Superior temporal gyrus (tissue), 1 donor: ENCODE measurements around the gene ZNF385A.
A peak's percentile ranks its signal among the peaks of the same experiment; 100 is the strongest.

Experiments used
- DNase-seq: peaks from one replicate; pipeline ENCODE4 v3.0.0-alpha.2; 2016; ENCODE audit errors: extremely low spot score

ZNF385A gene

GRCh38 chr12:54393743-54394142 is 9.2 kb upstream of the ZNF385A start:
- no peak for DNase-seq

DNA sequence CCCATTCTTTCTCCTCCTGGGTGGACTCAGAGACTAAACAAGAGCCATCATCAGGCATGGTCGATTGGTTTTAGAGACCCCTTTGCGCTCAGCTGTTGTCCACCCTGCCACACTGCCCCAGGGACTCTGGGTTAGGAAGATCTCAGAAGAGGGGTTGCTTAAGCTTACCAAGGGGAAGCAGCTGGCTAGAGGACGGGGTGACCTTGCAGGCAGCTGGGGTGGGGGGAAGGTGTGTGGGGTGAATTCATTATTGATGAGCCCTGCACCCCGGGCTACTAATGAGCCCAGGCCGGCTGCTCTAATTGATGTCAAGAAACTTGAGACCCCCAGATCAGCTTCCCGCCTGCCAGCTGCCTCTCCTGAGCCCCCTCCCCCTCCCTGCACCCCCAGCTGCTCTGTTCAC is 8.7 kb upstream of the ZNF385A start:
- DNase-seq, result no peak

DNA sequence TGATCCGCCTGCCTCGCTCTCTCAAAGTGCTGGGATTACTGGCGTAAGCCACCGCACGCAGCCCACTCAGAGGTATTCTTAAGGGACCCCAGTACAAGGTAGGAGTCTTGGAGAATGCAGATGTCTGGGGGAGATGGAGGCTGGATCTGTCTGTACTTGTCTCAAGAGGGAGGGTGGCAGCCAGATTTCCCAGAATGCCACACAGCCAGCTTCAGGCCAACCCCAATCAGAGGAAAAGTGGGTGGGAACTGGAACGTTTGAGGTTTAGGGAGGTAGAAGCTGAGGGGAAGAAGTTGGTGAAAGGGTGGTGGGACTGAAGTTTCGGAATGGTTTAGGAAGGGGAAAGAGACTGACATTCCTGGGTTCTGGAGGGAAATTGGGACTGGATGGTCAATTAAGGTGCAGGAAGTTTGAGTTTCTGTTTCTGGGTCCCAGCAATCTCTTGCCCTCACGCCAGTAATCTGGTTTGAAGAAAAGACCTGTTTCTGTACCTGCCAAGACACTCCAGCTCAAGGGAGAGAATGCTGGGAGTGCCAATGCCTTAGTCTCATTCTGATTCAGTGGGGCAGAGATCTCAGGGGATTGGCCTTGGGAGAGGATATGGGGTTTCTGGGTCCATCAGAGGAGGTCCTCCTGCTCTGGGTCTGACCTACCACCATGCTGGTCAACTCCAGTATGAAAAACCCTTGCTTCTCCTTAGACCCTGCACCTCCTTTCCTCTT is 8.1 kb upstream of the ZNF385A start:
- DNase-seq, result no peak

- DNase-seq, result no peak
Measured at GRCh38 chr12:54390668-54391551, 6.4 kb upstream of the ZNF385A start.

GRCh38 chr12:54390176-54390667 is 5.7 kb upstream of the ZNF385A start:
- no peak for DNase-seq

GRCh38 chr12:54389607-54390175 is 5.2 kb upstream of the ZNF385A start:
- DNase-seq, result no peak

- no peak for DNase-seq
Measured at GRCh38 chr12:54389134-54389508, 4.6 kb upstream of the ZNF385A start.

DNA sequence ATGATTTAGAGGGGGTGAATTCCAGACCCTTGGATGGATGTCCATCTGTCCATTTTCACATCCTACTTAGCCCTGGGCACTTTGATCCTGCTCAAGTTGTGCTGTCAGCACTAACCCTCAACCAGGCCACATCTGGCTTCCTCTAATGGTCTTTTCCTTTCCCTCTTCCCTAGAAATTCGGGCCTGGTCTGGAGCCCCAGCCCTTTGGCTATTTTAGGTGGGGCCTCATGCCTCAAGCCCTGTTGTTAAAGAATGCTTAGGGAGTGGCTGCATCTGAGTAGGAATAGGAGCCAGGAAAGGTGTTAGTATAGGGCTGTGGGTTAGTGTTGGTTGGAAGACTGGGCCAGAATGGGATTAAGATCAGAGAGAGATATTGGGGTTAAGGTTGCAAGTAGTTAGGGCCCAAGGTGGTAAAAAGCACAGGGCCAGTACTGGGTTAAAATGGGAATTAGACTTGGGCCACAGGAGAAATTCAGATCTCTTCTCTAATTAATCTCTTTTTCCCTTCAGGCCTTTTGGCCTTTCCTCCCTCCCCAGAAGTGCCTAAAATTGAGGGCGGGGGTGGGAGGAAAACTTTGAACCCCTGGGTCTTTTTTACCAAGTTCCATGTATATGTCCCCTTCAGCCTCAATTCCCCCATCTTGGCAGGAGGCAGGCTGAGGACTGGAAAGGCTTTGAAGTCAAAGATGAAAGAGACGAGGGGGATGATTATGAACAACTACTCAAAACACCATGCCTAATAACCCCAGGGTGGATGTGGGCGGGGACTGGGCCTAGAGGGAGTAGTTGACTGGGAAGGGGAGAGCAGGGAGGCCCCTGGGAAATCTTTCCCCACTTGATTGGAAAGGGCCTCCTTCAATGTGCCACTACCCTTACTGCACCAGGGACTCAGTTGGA is 4.0 kb upstream of the ZNF385A start:
- no peak for DNase-seq

DNA sequence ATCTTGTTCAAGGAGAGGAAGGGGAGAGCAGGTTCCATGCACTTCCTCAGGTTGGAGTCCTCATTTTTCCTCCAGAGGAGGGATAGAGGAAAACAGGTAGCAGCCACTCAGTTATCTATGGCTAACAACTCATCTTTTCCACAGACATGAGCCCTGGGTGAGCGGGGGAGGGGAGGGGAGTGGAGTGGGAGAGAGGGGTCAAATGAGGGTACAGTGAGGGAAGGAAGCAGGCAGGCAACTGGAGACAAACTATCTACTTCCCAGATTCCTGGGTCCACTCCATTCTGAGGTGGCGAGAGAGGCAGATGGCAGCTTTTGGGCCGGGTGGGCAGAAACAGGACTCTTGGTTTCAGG is 2.6 kb upstream of the ZNF385A start:
- DNase-seq, result no peak

GRCh38 chr12:54386403-54387113 is 2.0 kb upstream of the ZNF385A start:
- peak; percentile 9 for DNase-seq

DNA sequence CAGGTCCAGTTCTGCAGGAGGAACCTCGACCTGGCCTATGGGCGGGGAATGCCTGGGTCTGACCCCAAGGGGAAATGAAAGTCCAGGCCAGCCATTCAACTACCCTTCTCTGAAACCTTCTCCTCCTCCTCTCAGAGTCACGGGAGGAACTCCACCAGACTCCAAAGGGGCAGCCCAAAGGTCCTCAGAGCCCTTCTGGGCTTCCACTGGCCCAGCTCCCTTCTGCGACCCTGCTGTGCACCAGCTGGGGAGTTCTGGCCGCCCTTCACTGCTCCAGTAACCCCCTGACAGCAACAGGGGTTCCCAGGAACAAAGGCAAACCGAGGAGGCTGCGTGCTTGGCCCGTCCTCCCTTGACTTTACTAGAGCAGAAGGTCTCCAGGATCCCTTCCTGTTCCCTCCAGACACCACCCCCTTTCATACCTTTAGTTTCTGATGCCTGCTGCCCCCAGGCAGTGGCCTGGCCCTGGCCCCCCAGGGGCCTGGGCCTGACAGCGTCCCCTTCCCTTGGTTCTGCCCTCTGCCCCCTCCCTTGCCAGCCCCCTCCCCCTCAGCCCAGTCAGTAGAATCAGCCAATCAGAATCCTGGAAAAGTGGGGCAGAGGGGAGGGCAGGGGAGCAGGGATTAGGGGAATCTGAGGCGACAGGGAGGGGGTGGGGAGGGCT is 850 bp upstream of the ZNF385A start:
- DNase-seq, result peak; percentile 19

DNA sequence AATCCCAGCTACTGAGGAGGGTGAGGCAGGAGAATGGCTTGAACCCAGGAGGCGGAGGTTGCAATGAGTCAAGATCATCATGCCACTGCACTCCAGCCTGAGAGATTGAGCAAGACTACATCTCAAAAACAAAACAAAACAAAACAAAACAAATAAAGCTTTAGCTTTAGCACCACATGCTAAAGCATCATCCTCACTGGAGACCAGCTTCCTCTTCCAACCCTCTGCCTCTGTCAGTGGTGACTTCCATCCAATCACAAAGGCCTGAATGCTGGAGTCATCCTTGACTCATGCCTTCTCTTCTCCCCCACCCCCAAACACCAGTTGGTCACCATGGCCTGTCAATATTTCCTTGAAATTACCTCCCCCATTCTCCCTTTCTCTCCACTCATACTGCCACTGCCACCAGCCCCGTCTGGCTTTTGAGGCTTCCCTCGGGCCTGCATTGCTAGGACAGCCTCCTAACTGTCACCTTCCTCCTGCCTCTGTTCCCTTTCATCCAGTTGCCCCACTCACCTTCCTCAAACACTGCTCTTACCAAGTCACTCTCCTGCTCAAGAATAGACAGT is 1.4 kb downstream of the ZNF385A start:
- DNase-seq, result peak; percentile 8

- DNase-seq, result peak; percentile 8
Measured at GRCh38 chr12:54381136-54381535, 3.4 kb downstream of the ZNF385A start.

DNA sequence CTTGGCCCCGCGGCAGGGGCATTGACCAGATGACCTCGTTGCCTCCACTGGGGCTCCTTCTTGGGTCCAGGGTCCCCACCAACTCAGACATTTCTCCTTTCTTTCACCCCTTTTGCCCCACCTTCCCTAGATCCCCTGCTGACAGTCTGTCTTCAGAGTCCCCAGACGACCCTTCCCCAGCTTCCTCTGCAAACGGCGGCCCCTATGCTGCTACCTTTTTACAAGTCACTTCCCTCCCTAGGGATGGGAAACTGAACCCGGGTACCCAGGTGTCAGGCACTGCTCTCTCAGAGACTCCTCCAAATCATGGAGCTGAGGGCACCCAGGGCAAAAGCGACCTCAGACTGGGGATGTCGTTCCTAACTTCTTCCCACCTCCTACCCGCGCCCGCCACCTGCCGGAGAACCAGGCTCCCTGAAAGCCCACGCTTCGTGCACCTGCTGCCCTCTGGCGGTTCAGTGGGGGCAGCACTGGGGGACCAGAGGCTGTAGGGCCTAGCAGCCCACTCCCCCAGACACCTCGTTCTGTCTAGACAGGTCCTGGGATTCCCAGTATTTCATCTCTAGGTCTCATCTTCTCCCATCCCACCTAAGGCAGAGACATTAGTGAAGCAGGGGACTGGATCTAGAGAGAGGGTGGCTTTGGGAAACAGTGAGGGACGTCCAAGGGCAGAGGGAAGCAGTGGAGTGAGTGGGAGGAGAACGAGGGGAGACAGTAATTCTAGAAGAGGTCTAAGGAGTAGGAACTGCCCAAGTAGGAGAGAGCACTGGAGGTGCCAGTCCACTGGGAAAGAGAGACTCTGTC is 4.9 kb downstream of the ZNF385A start:
- DNase-seq, result peak; percentile 95

- peak; percentile 34 for DNase-seq
Measured at GRCh38 chr12:54378796-54379397, 5.6 kb downstream of the ZNF385A start.

DNA sequence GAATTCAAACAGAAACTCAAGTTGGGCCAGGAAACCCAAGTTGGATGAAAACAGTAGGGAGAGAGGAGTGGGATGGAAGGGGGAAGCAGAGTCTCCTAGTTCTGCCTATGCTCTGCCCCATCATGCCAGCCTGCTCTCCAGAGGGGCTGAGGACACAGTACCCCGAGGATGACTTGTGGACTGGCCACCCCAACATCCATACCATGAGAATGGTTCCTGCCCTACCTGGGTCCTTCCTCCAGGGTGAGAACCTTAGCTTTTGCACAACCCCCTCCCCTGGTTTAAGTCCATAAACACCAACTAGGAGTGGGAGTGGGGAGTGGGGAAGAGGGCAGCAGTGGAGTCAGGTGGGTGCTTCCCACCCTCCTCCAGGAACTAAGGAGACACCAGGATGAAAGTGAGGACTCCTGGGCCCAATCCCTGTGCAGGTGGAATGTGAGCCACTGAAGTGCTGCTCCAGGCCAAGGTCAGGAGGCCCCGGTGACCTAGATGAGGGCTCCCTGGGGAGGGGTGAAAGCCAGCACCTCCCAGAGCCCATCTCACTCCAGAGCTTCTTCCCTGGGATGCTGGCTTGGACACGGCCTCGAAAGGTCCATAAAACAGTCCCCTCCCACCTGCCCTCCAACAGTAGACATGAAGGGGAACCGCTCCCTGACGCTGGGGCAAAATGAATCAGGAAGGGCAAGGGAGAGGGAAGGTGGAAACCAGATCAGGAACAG is 6.6 kb downstream of the ZNF385A start:
- DNase-seq, result no peak

DNA sequence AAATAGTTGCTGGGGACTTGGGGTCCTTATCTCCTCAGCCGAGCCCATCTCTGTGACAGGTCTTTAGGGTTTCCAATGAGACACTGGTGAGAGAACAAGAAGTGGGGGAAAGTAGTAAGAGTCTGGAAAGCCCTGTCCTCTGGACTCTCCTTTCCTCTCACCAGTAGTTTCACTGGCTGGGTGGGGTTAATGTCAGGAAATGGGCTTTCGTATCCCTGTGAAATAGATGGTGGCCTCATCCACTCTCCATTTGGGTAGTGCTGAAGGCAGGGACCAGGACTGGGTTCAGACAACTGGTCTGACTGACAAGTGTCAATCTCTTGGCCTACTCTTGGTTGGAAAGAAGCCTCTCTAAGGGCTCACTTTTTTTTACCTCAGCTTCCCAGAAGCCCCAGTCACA is 7.5 kb downstream of the ZNF385A start:
- DNase-seq, result no peak

DNA sequence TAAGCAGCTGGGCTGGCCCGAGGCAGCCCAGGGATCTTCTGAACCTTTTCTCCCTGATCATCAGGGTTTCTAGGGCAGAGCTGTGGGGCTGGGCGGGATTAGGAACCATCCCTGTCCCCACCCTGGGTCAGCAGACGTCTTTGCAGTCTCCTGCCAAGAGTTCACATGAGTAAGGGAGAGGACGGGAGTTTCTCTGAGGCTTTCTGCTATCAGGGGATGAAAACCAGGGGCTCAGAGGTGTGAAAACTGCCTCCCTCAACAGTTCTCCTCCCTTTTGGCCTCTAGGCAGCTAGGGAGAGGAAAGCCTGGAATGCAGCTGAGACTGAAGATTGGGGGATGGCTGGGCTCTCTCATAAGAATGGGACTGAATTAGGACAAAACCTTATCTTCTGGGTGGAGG is 7.9 kb downstream of the ZNF385A start:
- no peak for DNase-seq
